HFFc6 (cell line): ENCODE measurements around the gene PRDM16. TPM values are rescaled to one million over a fixed set of nuclear protein-coding genes. Genes with fewer than 3 reads are reported as not detected.

Experiments used
- DNase-seq: peaks from one replicate; pipeline ENCODE4 v3.0.0-alpha.2; 2018
- H3K27ac Mint-ChIP-seq: 2 replicates; pipeline ENCODE4 v1.8.0; 2020; ENCODE audit warnings: mild to moderate bottlenecking, mixed read lengths
- H3K27me3 Mint-ChIP-seq: 2 replicates; pipeline ENCODE4 v1.8.0; 2021; ENCODE audit warnings: mild to moderate bottlenecking, moderate library complexity, mixed read lengths; ENCODE audit not compliant: insufficient read depth
- H3K36me3 Mint-ChIP-seq: 2 replicates; pipeline ENCODE4 v1.8.0; 2021; ENCODE audit warnings: low read depth, mixed read lengths
- H3K4me1 Mint-ChIP-seq: 2 replicates; pipeline ENCODE4 v1.8.0; 2020; ENCODE audit warnings: low read depth, mixed read lengths
- H3K4me3 Mint-ChIP-seq: 2 replicates; pipeline ENCODE4 v1.8.0; 2020; ENCODE audit warnings: mild to moderate bottlenecking, moderate library complexity, mixed read lengths
- H3K9me3 Mint-ChIP-seq: 2 replicates; pipeline ENCODE4 v1.8.0; 2020; ENCODE audit warnings: mild to moderate bottlenecking, mixed read lengths
- CTCF ChIP-seq: fragments of 200-600 bp; sonication (generic); IDR thresholded peaks from 2 replicates; pipeline ENCODE4 v1.5.0; 2021; ENCODE audit warnings: antibody characterized with exemption, mild to moderate bottlenecking
- total RNA-seq, 6 experiments: library from RNA; stranded (reverse); fragmentation: NEBNext Ultra II Directional; extraction: Animal tissue kit (Norgen Biotek cat#: 25700); gene quantifications; 2 replicates in 1 of 6; 3 replicates in 5 of 6; pipeline ENCODE4 v1.2.3, GENCODE V29; 2021

Gene PRDM16
- total RNA-seq, 6 experiments from 2014 or later = not detected

GRCh38 chr1:3251807-3252428 lies 182.9 kb downstream of the PRDM16 start:
- no peak overlapping the region for H3K27ac Mint-ChIP-seq
- H3K27me3 Mint-ChIP-seq = peaks cover 29% of the 10 kb centered on the region
- TF ChIP-seq CTCF = no peak
- H3K36me3 Mint-ChIP-seq = no peaks in the 10 kb centered on the region
- no peak for DNase-seq
- peaks cover 3% of the 10 kb centered on the region; the same call in 1 of the 2 replicates for H3K9me3 Mint-ChIP-seq
- H3K4me3 Mint-ChIP-seq = no peak overlapping the region
- no peaks in the 10 kb centered on the region for H3K4me1 Mint-ChIP-seq

- Mint-ChIP-seq H3K27me3 (peaks cover 17% of the 10 kb centered on the region), H3K9me3 (peaks cover 5% of the 10 kb centered on the region; the same call in 1 of the 2 replicates), H3K4me1 (no peaks in the 10 kb centered on the region), H3K4me3 (no peak overlapping the region), H3K27ac (no peak overlapping the region), H3K36me3 (no peaks in the 10 kb centered on the region; the same call in 1 of the 2 replicates)
- TF ChIP-seq CTCF = no peak
- no peak for DNase-seq
Observed at GRCh38 chr1:3255680-3256079, 186.7 kb downstream of the PRDM16 start.

GRCh38 chr1:3257788-3258187 lies 188.8 kb downstream of the PRDM16 start:
- H3K9me3 Mint-ChIP-seq = peaks cover 12% of the 10 kb centered on the region
- H3K4me3 Mint-ChIP-seq = no peak overlapping the region
- H3K36me3 Mint-ChIP-seq = no peaks in the 10 kb centered on the region; the same call in 1 of the 2 replicates
- no peaks in the 10 kb centered on the region for H3K4me1 Mint-ChIP-seq
- no peak for TF ChIP-seq CTCF
- H3K27ac Mint-ChIP-seq = no peak overlapping the region
- H3K27me3 Mint-ChIP-seq = peaks cover 8% of the 10 kb centered on the region
- DNase-seq = no peak

- no peak for TF ChIP-seq CTCF
- Mint-ChIP-seq H3K27ac (no peak overlapping the region), H3K36me3 (no peaks in the 10 kb centered on the region; the same call in 1 of the 2 replicates), H3K9me3 (peaks cover 12% of the 10 kb centered on the region), H3K4me3 (no peak overlapping the region), H3K27me3 (peaks cover 8% of the 10 kb centered on the region), H3K4me1 (no peaks in the 10 kb centered on the region)
- DNase-seq = no peak
Observed at GRCh38 chr1:3258386-3259003, 189.5 kb downstream of the PRDM16 start.

GRCh38 chr1:3259020-3259419 lies 190.0 kb downstream of the PRDM16 start:
- Mint-ChIP-seq H3K27ac (no peak overlapping the region), H3K9me3 (peaks cover 12% of the 10 kb centered on the region), H3K27me3 (peaks cover 11% of the 10 kb centered on the region)

More at GRCh38 chr1:3259020-3259419, 190.0 kb downstream of the PRDM16 start:
- Mint-ChIP-seq H3K36me3 (no peaks in the 10 kb centered on the region; the same call in 1 of the 2 replicates), H3K4me3 (no peak overlapping the region), H3K4me1 (no peaks in the 10 kb centered on the region)
- no peak for DNase-seq
- TF ChIP-seq CTCF = no peak
